HG02973 (cell line): Measurements from ENCODE around the gene ADCY2.

ENCODE experiments used
- ATAC-seq: cut with Tn5 transposase; IDR thresholded peaks from one replicate; pipeline ENCODE4 v1.9.1; 2021; ENCODE audit warnings: moderate library complexity; ENCODE audit not compliant: unreplicated experiment

Gene ADCY2

GRCh38 chr5:7773178-7773577 lies 377.2 kb downstream of the ADCY2 start:
- ATAC-seq, result no peak

GRCh38 chr5:7776442-7776841 lies 380.5 kb downstream of the ADCY2 start:
- ATAC-seq, result no peak

- ATAC-seq, result no peak
Measured at GRCh38 chr5:7779019-7780005, 383.4 kb downstream of the ADCY2 start.

- no peak for ATAC-seq
Measured at GRCh38 chr5:7781899-7782298, 386.0 kb downstream of the ADCY2 start.

GRCh38 chr5:7784683-7785380 lies 388.9 kb downstream of the ADCY2 start:
- no peak for ATAC-seq

- no peak for ATAC-seq
Measured at GRCh38 chr5:7787770-7788169, 391.8 kb downstream of the ADCY2 start.

GRCh38 chr5:7789567-7789966 lies 393.6 kb downstream of the ADCY2 start:
- ATAC-seq, result no peak

GRCh38 chr5:7793895-7794294 lies 398.0 kb downstream of the ADCY2 start:
- ATAC-seq, result peak; percentile 27

- ATAC-seq, result peak; percentile 92
Measured at GRCh38 chr5:7794311-7794710, 398.4 kb downstream of the ADCY2 start.

- peak; percentile 23 for ATAC-seq
Measured at GRCh38 chr5:7794823-7795222, 398.9 kb downstream of the ADCY2 start.

- ATAC-seq, result no peak
Measured at GRCh38 chr5:7795306-7795705, 399.4 kb downstream of the ADCY2 start.

- ATAC-seq, result no peak
Measured at GRCh38 chr5:7801891-7802614, 406.1 kb downstream of the ADCY2 start.

GRCh38 chr5:7802855-7803254 lies 406.9 kb downstream of the ADCY2 start:
- ATAC-seq, result no peak

- ATAC-seq, result no peak
Measured at GRCh38 chr5:7803937-7804336, 408.0 kb downstream of the ADCY2 start.

- no peak for ATAC-seq
Measured at GRCh38 chr5:7805379-7805778, 409.4 kb downstream of the ADCY2 start.

- no peak for ATAC-seq
Measured at GRCh38 chr5:7808998-7809397, 413.1 kb downstream of the ADCY2 start.

- ATAC-seq, result no peak
Measured at GRCh38 chr5:7811715-7812114, 415.8 kb downstream of the ADCY2 start.

- no peak for ATAC-seq
Measured at GRCh38 chr5:7813007-7813406, 417.1 kb downstream of the ADCY2 start.

- ATAC-seq, result no peak
Measured at GRCh38 chr5:7813576-7813975, 417.6 kb downstream of the ADCY2 start.

- no peak for ATAC-seq
Measured at GRCh38 chr5:7814816-7815215, 418.9 kb downstream of the ADCY2 start.

GRCh38 chr5:7815892-7816534 lies 420.1 kb downstream of the ADCY2 start:
- ATAC-seq, result peak; percentile 92
